HUES6 (cell line): Measurements from ENCODE around the gene MAPK10.
"Not testable (repeated sequence)": the region's sequence is repeated elsewhere in the genome, so short reads cannot be mapped to it uniquely, and the experiment has no call there.

Source experiments
- H3K27ac ChIP-seq: 2 replicates; pipeline ENCODE4 v1.7.0; 2013; ENCODE audit warnings: low read depth, mild to moderate bottlenecking, low read length, inconsistent platforms
- H3K27me3 ChIP-seq: 2 replicates; pipeline ENCODE4 v1.6.1; 2013; ENCODE audit warnings: low read length; ENCODE audit not compliant: control insufficient read depth, insufficient read depth
- H3K36me3 ChIP-seq: 2 replicates; pipeline ENCODE4 v1.6.1; 2013; ENCODE audit warnings: low read length; ENCODE audit not compliant: control insufficient read depth, insufficient read depth
- H3K4me1 ChIP-seq: 2 replicates; pipeline ENCODE4 v1.6.1; 2013; ENCODE audit warnings: low read length; ENCODE audit not compliant: control insufficient read depth, insufficient read depth
- H3K4me3 ChIP-seq: 2 replicates; pipeline ENCODE4 v1.5.1; 2013; ENCODE audit warnings: low read depth, low read length
- H3K9ac ChIP-seq: one replicate; pipeline ENCODE4 v1.6.1; 2013; ENCODE audit warnings: mild to moderate bottlenecking, low read length
- H3K9me3 ChIP-seq: 2 replicates; pipeline ENCODE4 v1.6.1; 2013; ENCODE audit warnings: low read depth, low read length; ENCODE audit not compliant: control insufficient read depth, insufficient read depth

The MAPK10 gene

GRCh38 chr4:86344127-86344526 lies 15.7 kb downstream of the MAPK10 start:
- no peaks in the 10 kb centered on the region for H3K9me3 ChIP-seq
- no peak overlapping the region for H3K9ac ChIP-seq
- H3K4me1 ChIP-seq, result no peaks in the 10 kb centered on the region
- H3K27me3 ChIP-seq, result no peaks in the 10 kb centered on the region
- no peak overlapping the region for H3K27ac ChIP-seq
- H3K36me3 ChIP-seq, result no peaks in the 10 kb centered on the region
- no peak overlapping the region for H3K4me3 ChIP-seq

DNA sequence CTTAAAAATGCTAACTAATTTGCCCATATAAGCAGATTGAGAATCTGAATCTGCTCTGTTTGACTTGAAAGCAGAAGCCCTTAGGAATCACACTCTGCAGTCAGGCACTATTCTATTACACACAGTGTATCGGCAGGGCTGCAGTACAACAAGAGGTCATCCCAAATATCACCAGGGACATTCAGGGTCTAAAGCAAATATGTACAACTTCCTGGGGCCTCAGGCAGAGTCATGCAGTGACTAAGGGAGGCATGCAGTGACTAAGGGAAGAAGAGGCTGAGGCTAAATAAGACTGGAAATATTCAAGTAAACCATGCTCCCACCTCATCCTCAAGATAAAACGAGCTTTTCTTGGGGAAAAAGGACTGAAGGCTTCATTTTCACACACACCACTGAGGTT lies 20.9 kb downstream of the MAPK10 start:
- Histone ChIP-seq H3K27me3 (no peaks in the 10 kb centered on the region), H3K9me3 (no peaks in the 10 kb centered on the region), H3K4me1 (no peaks in the 10 kb centered on the region; the same call in 1 of the 2 replicates), H3K36me3 (no peaks in the 10 kb centered on the region), H3K9ac (no peak overlapping the region), H3K27ac (no peak overlapping the region), H3K4me3 (no peak overlapping the region)

DNA sequence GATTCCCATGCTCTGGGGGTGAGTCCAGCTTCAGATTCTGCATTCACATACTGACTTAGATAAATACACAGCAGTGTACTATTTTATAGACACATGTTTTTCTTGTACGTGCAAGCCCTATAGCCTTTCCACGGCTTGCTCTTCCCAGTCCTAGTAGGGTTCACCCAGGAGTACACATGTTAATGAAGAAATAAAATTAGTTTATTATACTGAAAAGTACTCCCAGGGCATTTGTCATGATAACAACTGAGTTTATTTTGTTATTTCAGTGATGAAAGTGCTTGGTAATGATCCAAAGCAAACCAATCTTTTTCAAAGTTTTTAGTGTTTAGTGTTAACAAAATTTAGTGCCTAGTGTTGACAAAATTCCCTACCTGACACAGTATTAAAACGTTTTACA lies 21.3 kb downstream of the MAPK10 start:
- Histone ChIP-seq H3K36me3 (no peaks in the 10 kb centered on the region), H3K9ac (no peak overlapping the region), H3K27ac (no peak overlapping the region), H3K9me3 (no peaks in the 10 kb centered on the region), H3K27me3 (no peaks in the 10 kb centered on the region), H3K4me1 (no peaks in the 10 kb centered on the region; the same call in 1 of the 2 replicates), H3K4me3 (no peak overlapping the region)

GRCh38 chr4:86334020-86334750 lies 25.7 kb downstream of the MAPK10 start:
- no peaks in the 10 kb centered on the region for H3K36me3 ChIP-seq
- no peaks in the 10 kb centered on the region for H3K9me3 ChIP-seq
- H3K4me1 ChIP-seq, result no peaks in the 10 kb centered on the region; the same call in 1 of the 2 replicates
- no peak overlapping the region for H3K27ac ChIP-seq
- no peak overlapping the region for H3K9ac ChIP-seq
- no peak overlapping the region for H3K4me3 ChIP-seq
- H3K27me3 ChIP-seq, result no peaks in the 10 kb centered on the region

- Histone ChIP-seq H3K9ac (no peak overlapping the region), H3K27ac (no peak overlapping the region)
Measured at GRCh38 chr4:86333236-86333635, 26.6 kb downstream of the MAPK10 start.

GRCh38 chr4:86330961-86331742 lies 28.7 kb downstream of the MAPK10 start:
- H3K4me1 ChIP-seq, result no peaks in the 10 kb centered on the region
- no peak overlapping the region for H3K9ac ChIP-seq
- no peak overlapping the region for H3K27ac ChIP-seq
- H3K27me3 ChIP-seq, result no peaks in the 10 kb centered on the region
- no peak overlapping the region for H3K4me3 ChIP-seq
- no peaks in the 10 kb centered on the region for H3K36me3 ChIP-seq
- no peaks in the 10 kb centered on the region for H3K9me3 ChIP-seq

More at GRCh38 chr4:86333236-86333635, 26.6 kb downstream of the MAPK10 start:
- Histone ChIP-seq H3K36me3 (no peaks in the 10 kb centered on the region), H3K9me3 (no peaks in the 10 kb centered on the region), H3K27me3 (no peaks in the 10 kb centered on the region), H3K4me1 (no peaks in the 10 kb centered on the region), H3K4me3 (no peak overlapping the region)

DNA sequence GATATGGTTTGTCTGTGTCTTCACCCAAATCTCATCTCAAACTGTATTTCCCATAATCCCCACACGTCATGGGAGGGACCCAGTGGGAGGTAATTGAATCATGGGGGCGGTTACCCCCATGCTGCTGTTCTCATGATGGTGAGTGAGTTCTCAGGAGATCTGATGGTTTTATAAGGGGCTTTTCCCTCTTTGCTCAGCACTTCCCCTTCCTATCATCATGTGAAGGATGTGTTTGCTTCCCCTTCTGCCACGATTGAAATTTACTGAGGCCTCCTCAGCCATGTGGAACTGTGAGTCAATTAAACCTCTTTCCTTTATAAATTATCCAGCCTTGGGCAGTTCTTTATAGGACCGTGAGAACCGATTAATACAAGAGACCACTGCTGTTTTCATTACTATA lies 29.4 kb downstream of the MAPK10 start:
- not testable (repeated sequence) for H3K36me3 ChIP-seq

GRCh38 chr4:86329431-86329830 lies 30.4 kb downstream of the MAPK10 start:
- no peaks in the 10 kb centered on the region for H3K36me3 ChIP-seq
- no peaks in the 10 kb centered on the region for H3K9me3 ChIP-seq
- no peak overlapping the region for H3K4me3 ChIP-seq
- H3K9ac ChIP-seq, result no peak overlapping the region
- H3K27me3 ChIP-seq, result no peaks in the 10 kb centered on the region
- H3K4me1 ChIP-seq, result no peaks in the 10 kb centered on the region
- H3K27ac ChIP-seq, result no peak overlapping the region

More for the DNA sequence above, 29.4 kb downstream of the MAPK10 start:
- H3K4me3 ChIP-seq, H3K9ac ChIP-seq, H3K9me3 ChIP-seq, H3K4me1 ChIP-seq, H3K27me3 ChIP-seq, H3K27ac ChIP-seq: not testable (repeated sequence)

DNA sequence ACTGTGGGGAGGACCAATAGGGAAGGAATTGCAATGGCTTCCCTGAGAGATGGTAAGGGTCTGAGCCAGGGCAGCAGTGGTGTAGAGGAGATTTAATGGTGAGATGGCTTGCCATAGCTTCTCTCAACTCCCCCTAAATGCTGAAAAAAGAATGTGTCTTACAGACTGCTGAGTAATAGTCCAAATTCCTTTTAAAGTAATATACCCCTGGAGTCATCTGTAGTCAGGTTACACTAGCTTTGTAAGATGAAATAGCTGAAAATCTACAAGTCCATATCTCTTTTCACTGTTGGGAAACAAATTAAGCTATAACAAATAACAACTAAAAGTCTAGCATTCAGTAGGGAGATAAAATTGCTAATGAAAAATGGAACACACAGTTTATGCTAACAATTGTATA lies 33.5 kb downstream of the MAPK10 start:
- Histone ChIP-seq H3K36me3 (no peaks in the 10 kb centered on the region), H3K9ac (no peak overlapping the region), H3K4me1 (no peaks in the 10 kb centered on the region), H3K27me3 (no peaks in the 10 kb centered on the region), H3K9me3 (no peaks in the 10 kb centered on the region), H3K27ac (no peak overlapping the region), H3K4me3 (no peak overlapping the region)

- no peak overlapping the region for H3K27ac ChIP-seq
- H3K4me1 ChIP-seq, result no peaks in the 10 kb centered on the region
- H3K4me3 ChIP-seq, result no peak overlapping the region
- H3K36me3 ChIP-seq, result no peaks in the 10 kb centered on the region
- H3K9ac ChIP-seq, result no peak overlapping the region
- H3K27me3 ChIP-seq, result no peaks in the 10 kb centered on the region
- no peaks in the 10 kb centered on the region for H3K9me3 ChIP-seq
Measured at GRCh38 chr4:86319390-86319789, 40.5 kb downstream of the MAPK10 start.

- no peaks in the 10 kb centered on the region for H3K9me3 ChIP-seq
- H3K36me3 ChIP-seq, result no peaks in the 10 kb centered on the region
- H3K9ac ChIP-seq, result no peak overlapping the region
- H3K27me3 ChIP-seq, result no peaks in the 10 kb centered on the region
- no peaks in the 10 kb centered on the region for H3K4me1 ChIP-seq
- no peak overlapping the region for H3K27ac ChIP-seq
- no peak overlapping the region for H3K4me3 ChIP-seq
Measured at GRCh38 chr4:86315579-86315978, 44.3 kb downstream of the MAPK10 start.
